NCI-H748 (cell line): ENCODE measurements around the gene ANO9.
A peak's percentile ranks its signal among the peaks of the same experiment; 100 is the strongest.

Experiments
- DNase-seq: peaks from one replicate; lab custom pipeline; 2025; ENCODE audit not compliant: unreplicated experiment; lab: John Stamatoyannopoulos, UW

The ANO9 gene

DNA sequence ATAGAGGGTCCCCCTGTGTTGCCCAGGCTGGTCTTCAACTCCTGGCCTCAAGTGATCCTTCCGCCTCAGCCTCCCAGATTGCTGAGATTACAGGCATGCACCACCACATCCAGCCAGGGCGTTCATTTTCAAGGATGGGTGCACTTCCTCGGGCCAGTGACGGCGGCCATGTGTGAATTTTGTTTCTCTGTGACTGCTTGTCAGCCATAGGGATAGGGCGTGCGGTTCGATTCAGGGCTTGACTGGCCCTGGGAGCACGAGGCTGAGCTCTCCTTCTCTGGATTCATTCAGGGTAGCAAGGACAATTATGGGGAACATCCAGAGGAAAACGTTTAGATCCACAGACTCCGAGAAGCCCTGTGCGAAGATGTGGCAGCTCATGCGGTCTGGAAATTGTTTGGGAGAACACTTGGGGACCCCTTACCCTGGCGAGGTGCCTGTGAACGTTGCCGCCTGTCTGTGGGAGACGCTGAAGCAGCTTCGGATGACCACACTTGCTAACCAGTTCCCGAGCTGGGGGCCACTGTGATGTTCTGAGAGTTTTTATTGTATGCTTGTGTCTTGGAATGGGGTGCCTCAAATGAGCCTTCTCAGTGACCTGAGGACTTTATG lies 11.2 kb upstream of the ANO9 start:
- no peak for DNase-seq

- no peak for DNase-seq
Measured at GRCh38 chr11:452203-452744, 10.5 kb upstream of the ANO9 start.

- DNase-seq, result no peak
Measured at GRCh38 chr11:451738-452137, 9.9 kb upstream of the ANO9 start.

GRCh38 chr11:450809-451451 lies 9.1 kb upstream of the ANO9 start:
- DNase-seq, result peak; percentile 76

DNA sequence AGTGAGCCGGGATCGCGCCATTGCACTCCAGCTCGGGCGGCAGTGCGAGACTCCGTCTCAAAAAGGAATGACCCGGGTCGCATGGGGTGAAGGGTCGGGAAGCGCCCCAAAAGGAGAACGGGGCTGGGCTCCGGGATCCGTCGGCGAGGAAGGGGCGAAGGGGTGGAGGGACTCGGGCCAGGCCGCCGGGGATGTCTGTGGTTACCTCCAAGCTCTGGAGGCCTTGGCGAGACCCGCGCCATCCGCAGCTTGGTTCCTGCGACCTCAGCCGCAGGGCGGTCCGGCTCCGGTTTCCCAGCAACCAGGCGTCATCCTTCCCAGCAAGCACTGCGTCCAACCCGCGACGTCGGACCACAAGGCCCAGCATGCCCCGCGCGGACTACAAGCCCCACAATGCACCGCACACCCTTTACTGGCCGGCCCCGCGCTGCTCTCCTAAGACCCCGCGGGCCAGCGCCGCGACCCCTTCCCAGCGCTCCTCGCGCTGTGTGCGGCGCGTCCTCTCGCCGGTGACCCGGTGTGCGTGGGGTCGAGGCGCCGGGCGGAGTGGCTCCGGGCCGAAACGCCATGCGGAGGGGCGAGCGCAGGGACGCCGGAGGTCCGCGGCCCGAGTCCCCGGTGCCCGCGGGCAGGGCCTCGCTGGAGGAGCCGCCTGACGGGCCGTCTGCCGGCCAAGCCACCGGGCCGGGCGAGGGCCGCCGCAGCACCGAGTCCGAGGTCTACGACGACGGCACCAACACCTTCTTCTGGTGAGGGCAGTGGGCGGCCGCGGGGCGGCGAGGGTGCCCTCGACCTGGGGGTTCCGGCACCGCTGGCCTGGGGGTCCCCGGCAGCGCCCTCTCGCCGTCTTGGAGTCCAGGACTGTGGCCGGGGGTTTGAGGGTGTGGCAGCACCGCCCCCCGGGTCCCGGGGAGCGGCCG lies 8.3 kb upstream of the ANO9 start, which contains the start of gene PTDSS2:
Gene PTDSS2 (plus strand): TSS at position 391 of the 920 bp plus-strand sequence. CDS start 177 bp downstream, at position 568.
- DNase-seq, result peak; percentile 98

GRCh38 chr11:447923-448731 lies 6.3 kb upstream of the ANO9 start:
- DNase-seq, result peak; percentile 94

DNA sequence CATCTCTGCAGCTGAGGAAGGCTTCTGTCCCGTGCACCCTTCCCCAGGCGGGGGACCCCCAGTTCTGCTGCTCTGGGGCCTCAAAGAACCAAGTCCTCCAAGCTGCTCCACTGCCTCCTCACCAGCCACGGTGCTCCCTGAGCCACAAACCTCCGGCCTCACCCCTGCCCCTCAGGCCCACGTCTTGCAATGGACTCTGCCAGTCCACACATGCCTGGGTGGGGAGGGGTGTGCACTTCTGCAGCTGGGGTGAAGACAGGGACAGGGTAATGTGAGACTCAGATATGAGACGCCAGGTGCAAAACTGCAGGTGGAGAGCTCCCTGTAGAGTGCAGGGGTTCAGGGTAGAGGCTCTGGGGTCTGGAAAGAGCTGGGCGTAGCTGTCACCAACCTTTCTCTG lies 5.1 kb upstream of the ANO9 start:
- DNase-seq, result peak; percentile 10

- DNase-seq, result peak; percentile 14
Measured at GRCh38 chr11:445765-446588, 4.2 kb upstream of the ANO9 start.

- DNase-seq, result peak; percentile 48
Measured at GRCh38 chr11:444396-445144, 2.8 kb upstream of the ANO9 start.

DNA sequence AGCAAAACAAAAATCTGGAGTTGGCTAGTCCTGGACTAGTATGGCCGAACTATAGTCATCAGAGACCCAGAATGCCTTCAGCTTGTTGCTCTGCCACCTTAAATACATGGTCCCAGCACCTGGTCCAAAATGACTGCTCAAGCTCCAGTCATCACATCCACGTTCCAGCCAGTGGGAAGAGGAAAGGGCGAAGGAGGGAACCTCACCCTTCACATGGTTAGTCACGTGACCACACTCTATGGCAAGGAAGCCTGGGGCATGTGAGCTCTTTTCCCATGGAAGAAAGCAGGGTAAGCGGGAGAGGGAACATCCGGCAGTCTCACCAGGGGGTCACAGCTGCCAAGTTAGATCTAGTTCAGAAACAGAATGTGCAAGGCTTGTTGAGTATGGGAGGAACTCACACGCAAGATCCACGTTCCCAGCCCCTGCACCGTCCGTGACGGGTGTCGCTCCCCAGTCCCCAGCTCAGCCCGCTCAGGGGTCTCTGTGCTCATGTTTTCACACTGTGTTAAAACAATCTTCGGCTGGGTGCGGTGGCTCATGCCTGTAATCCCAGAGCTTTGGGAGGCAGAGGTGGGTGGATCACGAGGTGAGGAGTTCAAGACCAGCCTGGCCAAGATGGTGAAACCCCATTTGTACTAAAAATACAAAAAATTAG lies 1.9 kb upstream of the ANO9 start:
- DNase-seq, result peak; percentile 39

GRCh38 chr11:442611-443081 lies 835 bp upstream of the ANO9 start:
- DNase-seq, result no peak

DNA sequence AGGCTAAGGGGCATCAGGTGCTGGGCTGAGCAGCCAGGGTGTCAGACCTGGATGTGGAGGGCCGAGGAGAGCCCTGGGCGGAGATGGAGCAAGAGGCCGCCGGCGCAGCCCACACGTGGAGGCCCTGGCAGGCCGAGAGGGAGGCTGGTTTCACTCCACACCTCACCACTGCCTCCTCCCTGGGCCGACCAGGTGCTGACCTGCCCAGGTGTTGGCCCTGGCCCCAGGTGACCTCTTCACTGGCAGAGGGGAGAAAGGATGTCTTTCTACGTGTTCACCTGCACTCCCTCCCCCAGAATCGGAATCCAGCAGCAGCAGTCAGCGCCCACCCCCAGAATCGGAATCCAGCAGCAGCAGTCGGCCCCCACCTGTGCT lies 781 bp downstream of the ANO9 start:
- DNase-seq, result no peak

GRCh38 chr11:440065-441042 lies 1.5 kb downstream of the ANO9 start:
- peak; percentile 9 for DNase-seq

GRCh38 chr11:439315-440064 lies 2.3 kb downstream of the ANO9 start:
- no peak for DNase-seq

- DNase-seq, result no peak
Measured at GRCh38 chr11:438101-438844, 3.5 kb downstream of the ANO9 start.
